Measurements from ENCODE around the gene SGMS1.

GRCh38 chr10:50536617-50537240, 87.0 kb downstream of the SGMS1 start:
- TF ChIP-seq POLR2A (IDR thresholded peaks at IDR 0.05) = no peak
- TF ChIP-seq, protein P1, sequence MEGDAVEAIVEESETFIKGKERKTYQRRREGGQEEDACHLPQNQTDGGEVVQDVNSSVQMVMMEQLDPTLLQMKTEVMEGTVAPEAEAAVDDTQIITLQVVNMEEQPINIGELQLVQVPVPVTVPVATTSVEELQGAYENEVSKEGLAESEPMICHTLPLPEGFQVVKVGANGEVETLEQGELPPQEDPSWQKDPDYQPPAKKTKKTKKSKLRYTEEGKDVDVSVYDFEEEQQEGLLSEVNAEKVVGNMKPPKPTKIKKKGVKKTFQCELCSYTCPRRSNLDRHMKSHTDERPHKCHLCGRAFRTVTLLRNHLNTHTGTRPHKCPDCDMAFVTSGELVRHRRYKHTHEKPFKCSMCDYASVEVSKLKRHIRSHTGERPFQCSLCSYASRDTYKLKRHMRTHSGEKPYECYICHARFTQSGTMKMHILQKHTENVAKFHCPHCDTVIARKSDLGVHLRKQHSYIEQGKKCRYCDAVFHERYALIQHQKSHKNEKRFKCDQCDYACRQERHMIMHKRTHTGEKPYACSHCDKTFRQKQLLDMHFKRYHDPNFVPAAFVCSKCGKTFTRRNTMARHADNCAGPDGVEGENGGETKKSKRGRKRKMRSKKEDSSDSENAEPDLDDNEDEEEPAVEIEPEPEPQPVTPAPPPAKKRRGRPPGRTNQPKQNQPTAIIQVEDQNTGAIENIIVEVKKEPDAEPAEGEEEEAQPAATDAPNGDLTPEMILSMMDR (IDR thresholded peaks at IDR 0.05) = no peak
